PC-9 (cell line): ENCODE results near the gene ZFY. TPM values are rescaled to one million over a fixed set of nuclear protein-coding genes. Genes with fewer than 3 reads are reported as not detected.

Experiments used
- BruUV-seq: library from RNA; stranded (reverse); fragments of 400-500 nt; replicated peaks from 2 replicates; lab custom pipeline; 2021; lab: Mats Ljungman, UMichigan
- CTCF ChIA-PET: fragments of 300-600 bp; sonication (Branson Sonifier 250); formaldehyde crosslinking; loops from one replicate; lab custom pipeline; 2022; ENCODE audit warnings: antibody characterized with exemption; lab: Charles Lee
- POLR2A ChIA-PET: fragments of 300-600 bp; sonication (Branson Sonifier 250); formaldehyde crosslinking; loops from one replicate; lab custom pipeline; 2022; ENCODE audit warnings: antibody characterized with exemption; ENCODE audit not compliant: unreplicated experiment; lab: Charles Lee
- DNase-seq, 2 experiments: peaks; one replicate each; pipeline versions ENCODE4 v3.0.0 to v3.0.0-alpha.2; 2015 to 2022; ENCODE audit warnings: mixed read lengths in 1 of 2
- H2AFZ ChIP-seq: fragments of 200-600 bp; sonication (generic); 2 replicates; pipeline ENCODE4 v1.8.1; 2017; ENCODE audit warnings: antibody characterized with exemption
- H3F3A ChIP-seq: fragments of 200-600 bp; sonication (generic); 2 replicates; pipeline ENCODE4 v1.8.1; 2017; ENCODE audit warnings: antibody characterized with exemption, mild to moderate bottlenecking, low read depth; ENCODE audit not compliant: insufficient read depth
- H3K27ac ChIP-seq: fragments of 200-600 bp; sonication (generic); 2 replicates; pipeline ENCODE4 v1.6.1; 2016; ENCODE audit warnings: mixed run types
- H3K27me3 ChIP-seq: fragments of 200-600 bp; sonication (generic); 2 replicates; pipeline ENCODE4 v1.6.1; 2016; ENCODE audit warnings: low read depth, mixed run types; ENCODE audit not compliant: insufficient read depth
- H3K36me3 ChIP-seq: fragments of 200-600 bp; sonication (generic); 2 replicates; pipeline ENCODE4 v1.6.1; 2016; ENCODE audit warnings: low read depth, mixed run types
- H3K4me1 ChIP-seq: fragments of 200-600 bp; sonication (generic); replicated peaks from 2 replicates; pipeline ENCODE4 v1.6.1; 2016; ENCODE audit warnings: mixed run types; ENCODE audit not compliant: insufficient read depth
- H3K4me2 ChIP-seq: fragments of 200-600 bp; sonication (generic); 2 replicates; pipeline ENCODE4 v1.6.1; 2017; ENCODE audit warnings: mixed run types
- H3K4me3 ChIP-seq: fragments of 200-600 bp; sonication (generic); 2 replicates; pipeline ENCODE4 v1.6.1; 2016; ENCODE audit warnings: mixed run types
- H3K79me2 ChIP-seq: fragments of 200-600 bp; sonication (generic); 2 replicates; pipeline ENCODE4 v1.6.1; 2017; ENCODE audit warnings: low read depth, mixed run types
- H3K9me2 ChIP-seq: fragments of 200-600 bp; sonication (generic); 2 replicates; pipeline ENCODE4 v1.8.1; 2017; ENCODE audit warnings: mild to moderate bottlenecking; ENCODE audit not compliant: insufficient read depth
- H3K9me3 ChIP-seq: fragments of 200-600 bp; sonication (generic); 2 replicates; pipeline ENCODE4 v1.8.1; 2016; ENCODE audit warnings: low read depth; ENCODE audit not compliant: insufficient read depth
- H4K20me1 ChIP-seq: fragments of 200-600 bp; sonication (generic); 2 replicates; pipeline ENCODE4 v1.8.1; 2017; ENCODE audit not compliant: insufficient read depth
- EZH2 ChIP-seq: fragments of 200-600 bp; sonication (generic); IDR thresholded peaks from 2 replicates; pipeline ENCODE4 v1.8.0; 2017; ENCODE audit warnings: antibody characterized with exemption, low read depth
- intact Hi-C: fragments of 100-400 bp; cut with micrococcal nuclease; formaldehyde crosslinking; loops from one replicate; pipeline ENCODE4 v1.10.0; 2022; ENCODE audit not compliant: unreplicated experiment
- total RNA-seq: library from RNA; stranded (reverse); gene quantifications from 2 replicates; pipeline ENCODE4 v1.2.3, GENCODE V29; 2021
- TF ChIP-seq, protein P1 (sequence below): fragments of 200-600 bp; sonication (generic); conservative IDR thresholded peaks from 2 replicates; pipeline ENCODE4 v1.6.1; 2017; ENCODE audit warnings: mixed run types, antibody characterized with exemption, mild to moderate bottlenecking, moderate library complexity

The ZFY gene
- total RNA-seq, 1 experiment from 2014 or later: not detected

DNA sequence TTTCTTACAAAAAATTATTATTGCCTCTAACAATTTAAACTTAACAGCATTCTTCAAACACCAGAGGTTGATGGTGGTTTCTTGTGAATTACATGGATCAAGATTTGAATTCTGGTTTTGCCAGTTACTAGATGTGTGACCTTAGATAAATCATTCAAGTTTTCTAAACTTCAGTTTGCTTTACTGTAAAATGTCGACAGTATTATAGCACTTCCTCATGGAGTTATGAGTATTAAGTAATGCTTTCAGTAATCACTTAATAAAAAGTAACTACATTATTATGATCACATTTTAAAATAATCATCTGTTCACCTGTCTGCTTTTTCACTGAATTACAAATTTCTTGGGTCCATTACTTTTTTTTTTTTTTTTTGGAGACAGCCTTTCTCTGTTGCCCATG, 37.5 kb downstream of the ZFY start:
- TF ChIP-seq, protein P1, sequence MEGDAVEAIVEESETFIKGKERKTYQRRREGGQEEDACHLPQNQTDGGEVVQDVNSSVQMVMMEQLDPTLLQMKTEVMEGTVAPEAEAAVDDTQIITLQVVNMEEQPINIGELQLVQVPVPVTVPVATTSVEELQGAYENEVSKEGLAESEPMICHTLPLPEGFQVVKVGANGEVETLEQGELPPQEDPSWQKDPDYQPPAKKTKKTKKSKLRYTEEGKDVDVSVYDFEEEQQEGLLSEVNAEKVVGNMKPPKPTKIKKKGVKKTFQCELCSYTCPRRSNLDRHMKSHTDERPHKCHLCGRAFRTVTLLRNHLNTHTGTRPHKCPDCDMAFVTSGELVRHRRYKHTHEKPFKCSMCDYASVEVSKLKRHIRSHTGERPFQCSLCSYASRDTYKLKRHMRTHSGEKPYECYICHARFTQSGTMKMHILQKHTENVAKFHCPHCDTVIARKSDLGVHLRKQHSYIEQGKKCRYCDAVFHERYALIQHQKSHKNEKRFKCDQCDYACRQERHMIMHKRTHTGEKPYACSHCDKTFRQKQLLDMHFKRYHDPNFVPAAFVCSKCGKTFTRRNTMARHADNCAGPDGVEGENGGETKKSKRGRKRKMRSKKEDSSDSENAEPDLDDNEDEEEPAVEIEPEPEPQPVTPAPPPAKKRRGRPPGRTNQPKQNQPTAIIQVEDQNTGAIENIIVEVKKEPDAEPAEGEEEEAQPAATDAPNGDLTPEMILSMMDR: no peak
- TF ChIP-seq EZH2: no peak
- H4K20me1 ChIP-seq: no peaks in the 10 kb centered on the region
- POLR2A ChIA-PET: no interaction called here

DNA sequence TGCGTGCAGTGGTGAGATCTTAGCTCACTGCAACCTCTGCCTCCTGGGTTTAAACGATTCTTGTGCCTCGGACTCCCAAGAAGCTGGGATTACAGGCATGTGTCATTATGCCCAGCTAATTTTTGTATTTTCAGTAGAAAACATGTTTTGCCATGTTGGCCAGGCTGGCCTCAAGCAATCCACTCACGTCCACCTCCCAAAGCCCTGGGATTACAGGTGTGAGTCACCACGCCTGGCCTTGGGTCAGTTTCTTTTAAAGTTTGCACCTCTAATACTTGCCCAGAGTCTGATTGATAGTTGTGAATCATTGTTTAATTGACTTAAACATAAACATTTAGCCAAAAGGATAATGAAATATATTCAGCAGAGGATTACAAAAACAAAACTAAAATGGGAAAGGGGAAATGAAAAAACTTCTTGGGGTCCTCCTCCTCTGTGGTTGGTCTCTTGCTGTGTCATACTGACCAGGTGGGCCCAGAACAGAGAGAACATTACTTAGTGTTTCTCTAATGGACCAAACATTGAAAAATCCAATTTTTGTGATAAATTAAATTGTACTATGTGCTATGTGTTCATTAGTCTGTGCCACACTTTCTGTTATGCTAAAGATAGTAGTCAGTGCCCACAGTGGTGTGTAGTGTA, 38.0 kb downstream of the ZFY start:
- Histone ChIP-seq H3K4me3 (no peak overlapping the region), H3K9me3 (no peaks in the 10 kb centered on the region), H3K36me3 (no peaks in the 10 kb centered on the region), H3K9me2 (no peaks in the 10 kb centered on the region), H3K27ac (no peak overlapping the region), H4K20me1 (no peaks in the 10 kb centered on the region), H3F3A (no peaks in the 10 kb centered on the region), H3K79me2 (no peaks in the 10 kb centered on the region), H3K4me1 (no peaks in the 10 kb centered on the region), H3K4me2 (no peak overlapping the region), H2AFZ (no peak overlapping the region), H3K27me3 (no peaks in the 10 kb centered on the region)
- ChIA-PET POLR2A (no interaction called here), CTCF (no interaction called here)
- no TSS peak for BruUV-seq
- TF ChIP-seq, protein P1: no peak
- TF ChIP-seq EZH2: no peak
- intact Hi-C loops: no loop called here
- no peak for DNase-seq

More for the DNA sequence above, 37.5 kb downstream of the ZFY start:
- Histone ChIP-seq H2AFZ (no peak overlapping the region), H3K9me2 (no peaks in the 10 kb centered on the region), H3K36me3 (no peaks in the 10 kb centered on the region), H3K27me3 (no peaks in the 10 kb centered on the region), H3K4me2 (no peak overlapping the region), H3K4me1 (no peaks in the 10 kb centered on the region), H3K27ac (no peak overlapping the region), H3K4me3 (no peak overlapping the region), H3K79me2 (no peaks in the 10 kb centered on the region), H3F3A (no peaks in the 10 kb centered on the region), H3K9me3 (no peaks in the 10 kb centered on the region)
- no TSS peak for BruUV-seq
- DNase-seq: no peak
- CTCF ChIA-PET: no interaction called here
- intact Hi-C loops: no loop called here

DNA sequence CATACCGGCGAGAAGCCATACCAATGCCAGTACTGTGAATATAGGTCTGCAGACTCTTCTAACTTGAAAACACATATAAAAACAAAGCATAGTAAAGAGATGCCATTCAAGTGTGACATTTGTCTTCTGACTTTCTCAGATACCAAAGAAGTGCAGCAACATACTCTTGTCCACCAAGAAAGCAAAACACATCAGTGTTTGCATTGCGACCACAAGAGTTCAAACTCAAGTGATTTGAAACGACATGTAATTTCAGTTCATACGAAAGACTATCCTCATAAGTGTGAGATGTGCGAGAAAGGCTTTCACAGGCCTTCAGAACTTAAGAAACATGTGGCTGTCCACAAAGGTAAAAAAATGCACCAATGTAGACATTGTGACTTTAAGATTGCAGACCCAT, 44.1 kb downstream of the ZFY start:
- BruUV-seq: no TSS peak
- Histone ChIP-seq H3K36me3 (no peaks in the 10 kb centered on the region), H3K4me1 (no peaks in the 10 kb centered on the region), H3K79me2 (no peaks in the 10 kb centered on the region), H2AFZ (no peak overlapping the region), H3K9me3 (no peaks in the 10 kb centered on the region), H3K27ac (no peak overlapping the region), H4K20me1 (no peaks in the 10 kb centered on the region), H3K4me2 (no peak overlapping the region), H3K4me3 (no peak overlapping the region), H3K9me2 (no peaks in the 10 kb centered on the region), H3F3A (no peaks in the 10 kb centered on the region), H3K27me3 (no peaks in the 10 kb centered on the region)
- no peak for DNase-seq
- POLR2A ChIA-PET: no interaction called here
- CTCF ChIA-PET: no interaction called here
- TF ChIP-seq EZH2: no peak
- TF ChIP-seq, protein P1: no peak
- intact Hi-C loops: no loop called here
